ENCODE results near the gene MUC21.

- TF ChIP-seq POLR2A (IDR thresholded peaks at IDR 0.05), result no peak
- no peak for TF ChIP-seq CTCF (IDR thresholded peaks at IDR 0.05)
- no peak for TF ChIP-seq POLR2AphosphoS5 (IDR thresholded peaks at IDR 0.05)
- no peak for TF ChIP-seq EP300 (IDR thresholded peaks at IDR 0.05)
These were observed 49.6 kb downstream of the MUC21 start for GRCh38 chr6:31033075-31033474.

All from gastroesophageal sphincter (tissue), 3 donors.